Measurements from ENCODE around the gene B3GNT5. TPM values are rescaled to one million over a fixed set of nuclear protein-coding genes. Genes with fewer than 3 reads are reported as not detected.
A peak's percentile ranks its signal among the peaks of the same experiment; 100 is the strongest.

The B3GNT5 gene
- total and polyA plus RNA-seq, 2 experiments from 2014 or later = 4.9 to 6.4 TPM

- H3K9me3 Mint-ChIP-seq = peaks cover 3% of the 10 kb centered on the region; the same call in 1 of the 3 replicates
- peaks cover 23% of the 10 kb centered on the region for H3K27me3 Mint-ChIP-seq (ENCODE audit: insufficient read depth, low read depth, poor library complexity)
- H3K4me3 Mint-ChIP-seq = peak overlapping the region; percentile 80
Observed at GRCh38 chr3:183254487-183255347, 1.7 kb downstream of the B3GNT5 start.

More at GRCh38 chr3:183254487-183255347, 1.7 kb downstream of the B3GNT5 start:
- Histone ChIP-seq H3K27me3 (ENCODE audit: insufficient read depth) (peaks cover 36% of the 10 kb centered on the region), H3K9me2 (ENCODE audit: insufficient read depth) (no peaks in the 10 kb centered on the region), H4K20me1 (replicated peaks; ENCODE audit: insufficient read depth) (no peaks in the 10 kb centered on the region), H3K36me3 (ENCODE audit: insufficient read depth) (no peaks in the 10 kb centered on the region), H3F3A (replicated peaks; ENCODE audit: low read depth) (no peaks in the 10 kb centered on the region), H3K4me3 (peak overlapping the region; percentile 85), H3K4me1 (ENCODE audit: insufficient read depth) (peaks cover 25% of the 10 kb centered on the region), H3K27ac (ENCODE audit: low read depth) (no peak overlapping the region), H2AFZ (peak overlapping the region; percentile 74; the same call in 1 of the 2 replicates), H3K4me2 (peak overlapping the region; percentile 96), H3K79me2 (replicated peaks; ENCODE audit: insufficient read depth) (peaks cover 14% of the 10 kb centered on the region)
- TF ChIP-seq CREB1 (CRISPR knock-in tag; IDR thresholded peaks at IDR 0.05; ENCODE audit: low read depth) (no peak), STAT1 (IDR thresholded peaks at IDR 0.05; ENCODE audit: unreplicated experiment) (no peak), ZNF114 (CRISPR knock-in tag; IDR thresholded peaks at IDR 0.05) (no peak), EZH2 (IDR thresholded peaks at IDR 0.05; ENCODE audit: low read depth, unreplicated experiment) (no peak), EZH2phosphoT487 (IDR thresholded peaks at IDR 0.05; ENCODE audit: unreplicated experiment) (no peak), POLR2AphosphoS5 (IDR thresholded peaks at IDR 0.05; ENCODE audit: low read depth) (no peak), ZNF331 (CRISPR knock-in tag; IDR thresholded peaks at IDR 0.05; ENCODE audit: low read depth) (no peak), JUNB (IDR thresholded peaks at IDR 0.05; ENCODE audit: unreplicated experiment) (no peak), NANOG (IDR thresholded peaks at IDR 0.05; ENCODE audit: borderline replicate concordance) (no peak)
- TF ChIP-seq, protein P1, sequence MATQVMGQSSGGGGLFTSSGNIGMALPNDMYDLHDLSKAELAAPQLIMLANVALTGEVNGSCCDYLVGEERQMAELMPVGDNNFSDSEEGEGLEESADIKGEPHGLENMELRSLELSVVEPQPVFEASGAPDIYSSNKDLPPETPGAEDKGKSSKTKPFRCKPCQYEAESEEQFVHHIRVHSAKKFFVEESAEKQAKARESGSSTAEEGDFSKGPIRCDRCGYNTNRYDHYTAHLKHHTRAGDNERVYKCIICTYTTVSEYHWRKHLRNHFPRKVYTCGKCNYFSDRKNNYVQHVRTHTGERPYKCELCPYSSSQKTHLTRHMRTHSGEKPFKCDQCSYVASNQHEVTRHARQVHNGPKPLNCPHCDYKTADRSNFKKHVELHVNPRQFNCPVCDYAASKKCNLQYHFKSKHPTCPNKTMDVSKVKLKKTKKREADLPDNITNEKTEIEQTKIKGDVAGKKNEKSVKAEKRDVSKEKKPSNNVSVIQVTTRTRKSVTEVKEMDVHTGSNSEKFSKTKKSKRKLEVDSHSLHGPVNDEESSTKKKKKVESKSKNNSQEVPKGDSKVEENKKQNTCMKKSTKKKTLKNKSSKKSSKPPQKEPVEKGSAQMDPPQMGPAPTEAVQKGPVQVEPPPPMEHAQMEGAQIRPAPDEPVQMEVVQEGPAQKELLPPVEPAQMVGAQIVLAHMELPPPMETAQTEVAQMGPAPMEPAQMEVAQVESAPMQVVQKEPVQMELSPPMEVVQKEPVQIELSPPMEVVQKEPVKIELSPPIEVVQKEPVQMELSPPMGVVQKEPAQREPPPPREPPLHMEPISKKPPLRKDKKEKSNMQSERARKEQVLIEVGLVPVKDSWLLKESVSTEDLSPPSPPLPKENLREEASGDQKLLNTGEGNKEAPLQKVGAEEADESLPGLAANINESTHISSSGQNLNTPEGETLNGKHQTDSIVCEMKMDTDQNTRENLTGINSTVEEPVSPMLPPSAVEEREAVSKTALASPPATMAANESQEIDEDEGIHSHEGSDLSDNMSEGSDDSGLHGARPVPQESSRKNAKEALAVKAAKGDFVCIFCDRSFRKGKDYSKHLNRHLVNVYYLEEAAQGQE (IDR thresholded peaks at IDR 0.05; ENCODE audit: unreplicated experiment) = no peak
- TF ChIP-seq, protein P2, sequence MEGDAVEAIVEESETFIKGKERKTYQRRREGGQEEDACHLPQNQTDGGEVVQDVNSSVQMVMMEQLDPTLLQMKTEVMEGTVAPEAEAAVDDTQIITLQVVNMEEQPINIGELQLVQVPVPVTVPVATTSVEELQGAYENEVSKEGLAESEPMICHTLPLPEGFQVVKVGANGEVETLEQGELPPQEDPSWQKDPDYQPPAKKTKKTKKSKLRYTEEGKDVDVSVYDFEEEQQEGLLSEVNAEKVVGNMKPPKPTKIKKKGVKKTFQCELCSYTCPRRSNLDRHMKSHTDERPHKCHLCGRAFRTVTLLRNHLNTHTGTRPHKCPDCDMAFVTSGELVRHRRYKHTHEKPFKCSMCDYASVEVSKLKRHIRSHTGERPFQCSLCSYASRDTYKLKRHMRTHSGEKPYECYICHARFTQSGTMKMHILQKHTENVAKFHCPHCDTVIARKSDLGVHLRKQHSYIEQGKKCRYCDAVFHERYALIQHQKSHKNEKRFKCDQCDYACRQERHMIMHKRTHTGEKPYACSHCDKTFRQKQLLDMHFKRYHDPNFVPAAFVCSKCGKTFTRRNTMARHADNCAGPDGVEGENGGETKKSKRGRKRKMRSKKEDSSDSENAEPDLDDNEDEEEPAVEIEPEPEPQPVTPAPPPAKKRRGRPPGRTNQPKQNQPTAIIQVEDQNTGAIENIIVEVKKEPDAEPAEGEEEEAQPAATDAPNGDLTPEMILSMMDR (conservative IDR thresholded peaks at IDR 0.05; ENCODE audit: low read depth in 2 of 2) = no peak
- TF ChIP-seq, protein P3, sequence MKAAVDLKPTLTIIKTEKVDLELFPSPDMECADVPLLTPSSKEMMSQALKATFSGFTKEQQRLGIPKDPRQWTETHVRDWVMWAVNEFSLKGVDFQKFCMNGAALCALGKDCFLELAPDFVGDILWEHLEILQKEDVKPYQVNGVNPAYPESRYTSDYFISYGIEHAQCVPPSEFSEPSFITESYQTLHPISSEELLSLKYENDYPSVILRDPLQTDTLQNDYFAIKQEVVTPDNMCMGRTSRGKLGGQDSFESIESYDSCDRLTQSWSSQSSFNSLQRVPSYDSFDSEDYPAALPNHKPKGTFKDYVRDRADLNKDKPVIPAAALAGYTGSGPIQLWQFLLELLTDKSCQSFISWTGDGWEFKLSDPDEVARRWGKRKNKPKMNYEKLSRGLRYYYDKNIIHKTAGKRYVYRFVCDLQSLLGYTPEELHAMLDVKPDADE (IDR thresholded peaks at IDR 0.05) = no peak
- TF ChIP-seq, protein P4, sequence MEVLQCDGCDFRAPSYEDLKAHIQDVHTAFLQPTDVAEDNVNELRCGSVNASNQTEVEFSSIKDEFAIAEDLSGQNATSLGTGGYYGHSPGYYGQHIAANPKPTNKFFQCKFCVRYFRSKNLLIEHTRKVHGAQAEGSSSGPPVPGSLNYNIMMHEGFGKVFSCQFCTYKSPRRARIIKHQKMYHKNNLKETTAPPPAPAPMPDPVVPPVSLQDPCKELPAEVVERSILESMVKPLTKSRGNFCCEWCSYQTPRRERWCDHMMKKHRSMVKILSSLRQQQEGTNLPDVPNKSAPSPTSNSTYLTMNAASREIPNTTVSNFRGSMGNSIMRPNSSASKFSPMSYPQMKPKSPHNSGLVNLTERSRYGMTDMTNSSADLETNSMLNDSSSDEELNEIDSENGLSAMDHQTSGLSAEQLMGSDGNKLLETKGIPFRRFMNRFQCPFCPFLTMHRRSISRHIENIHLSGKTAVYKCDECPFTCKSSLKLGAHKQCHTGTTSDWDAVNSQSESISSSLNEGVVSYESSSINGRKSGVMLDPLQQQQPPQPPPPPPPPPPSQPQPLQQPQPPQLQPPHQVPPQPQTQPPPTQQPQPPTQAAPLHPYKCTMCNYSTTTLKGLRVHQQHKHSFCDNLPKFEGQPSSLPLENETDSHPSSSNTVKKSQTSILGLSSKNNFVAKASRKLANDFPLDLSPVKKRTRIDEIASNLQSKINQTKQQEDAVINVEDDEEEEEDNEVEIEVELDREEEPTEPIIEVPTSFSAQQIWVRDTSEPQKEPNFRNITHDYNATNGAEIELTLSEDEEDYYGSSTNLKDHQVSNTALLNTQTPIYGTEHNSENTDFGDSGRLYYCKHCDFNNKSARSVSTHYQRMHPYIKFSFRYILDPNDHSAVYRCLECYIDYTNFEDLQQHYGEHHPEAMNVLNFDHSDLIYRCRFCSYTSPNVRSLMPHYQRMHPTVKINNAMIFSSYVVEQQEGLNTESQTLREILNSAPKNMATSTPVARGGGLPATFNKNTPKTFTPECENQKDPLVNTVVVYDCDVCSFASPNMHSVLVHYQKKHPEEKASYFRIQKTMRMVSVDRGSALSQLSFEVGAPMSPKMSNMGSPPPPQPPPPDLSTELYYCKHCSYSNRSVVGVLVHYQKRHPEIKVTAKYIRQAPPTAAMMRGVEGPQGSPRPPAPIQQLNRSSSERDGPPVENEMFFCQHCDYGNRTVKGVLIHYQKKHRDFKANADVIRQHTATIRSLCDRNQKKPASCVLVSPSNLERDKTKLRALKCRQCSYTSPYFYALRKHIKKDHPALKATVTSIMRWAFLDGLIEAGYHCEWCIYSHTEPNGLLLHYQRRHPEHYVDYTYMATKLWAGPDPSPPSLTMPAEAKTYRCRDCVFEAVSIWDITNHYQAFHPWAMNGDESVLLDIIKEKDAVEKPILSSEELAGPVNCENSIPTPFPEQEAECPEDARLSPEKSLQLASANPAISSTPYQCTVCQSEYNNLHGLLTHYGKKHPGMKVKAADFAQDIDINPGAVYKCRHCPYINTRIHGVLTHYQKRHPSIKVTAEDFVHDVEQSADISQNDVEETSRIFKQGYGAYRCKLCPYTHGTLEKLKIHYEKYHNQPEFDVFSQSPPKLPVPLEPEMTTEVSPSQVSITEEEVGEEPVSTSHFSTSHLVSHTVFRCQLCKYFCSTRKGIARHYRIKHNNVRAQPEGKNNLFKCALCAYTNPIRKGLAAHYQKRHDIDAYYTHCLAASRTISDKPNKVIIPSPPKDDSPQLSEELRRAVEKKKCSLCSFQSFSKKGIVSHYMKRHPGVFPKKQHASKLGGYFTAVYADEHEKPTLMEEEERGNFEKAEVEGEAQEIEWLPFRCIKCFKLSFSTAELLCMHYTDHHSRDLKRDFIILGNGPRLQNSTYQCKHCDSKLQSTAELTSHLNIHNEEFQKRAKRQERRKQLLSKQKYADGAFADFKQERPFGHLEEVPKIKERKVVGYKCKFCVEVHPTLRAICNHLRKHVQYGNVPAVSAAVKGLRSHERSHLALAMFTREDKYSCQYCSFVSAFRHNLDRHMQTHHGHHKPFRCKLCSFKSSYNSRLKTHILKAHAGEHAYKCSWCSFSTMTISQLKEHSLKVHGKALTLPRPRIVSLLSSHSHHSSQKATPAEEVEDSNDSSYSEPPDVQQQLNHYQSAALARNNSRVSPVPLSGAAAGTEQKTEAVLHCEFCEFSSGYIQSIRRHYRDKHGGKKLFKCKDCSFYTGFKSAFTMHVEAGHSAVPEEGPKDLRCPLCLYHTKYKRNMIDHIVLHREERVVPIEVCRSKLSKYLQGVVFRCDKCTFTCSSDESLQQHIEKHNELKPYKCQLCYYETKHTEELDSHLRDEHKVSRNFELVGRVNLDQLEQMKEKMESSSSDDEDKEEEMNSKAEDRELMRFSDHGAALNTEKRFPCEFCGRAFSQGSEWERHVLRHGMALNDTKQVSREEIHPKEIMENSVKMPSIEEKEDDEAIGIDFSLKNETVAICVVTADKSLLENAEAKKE (CRISPR knock-in tag; IDR thresholded peaks at IDR 0.05) = no peak
- Mint-ChIP-seq H3K36me3 (ENCODE audit: low read depth) (no peaks in the 10 kb centered on the region; the same call in 2 of the 3 replicates), H3K27ac (peak overlapping the region; percentile 57; the same call in 1 of the 2 replicates), H3K4me1 (peaks cover 25% of the 10 kb centered on the region)
- DNase-seq (ENCODE audit: low spot score) (peak; percentile 52), ATAC-seq (peak; percentile 24)
